ENCODE results near the gene KCNIP2. TPM values are rescaled to one million over a fixed set of nuclear protein-coding genes. Genes with fewer than 3 reads are reported as not detected.

The KCNIP2 gene
- total and polyA plus RNA-seq, 11 donors = 85.1 to 862 (median 214) TPM

GRCh38 chr10:101848894-101849351, 5.3 kb upstream of the KCNIP2 start:
- Histone ChIP-seq H3K27me3 (no peaks in the 10 kb centered on the region), H3K4me1 (peaks cover 0 to 68% (median 32%) of the 10 kb centered on the region in 12 donors), H3K9me3 (no peaks in the 10 kb centered on the region), H3K36me3 (peaks cover 0 to 46% (median 32%) of the 10 kb centered on the region in 9 donors), H3K4me3 (no peak overlapping the region), H3K27ac (peak overlapping the region in 1 of 12 donors; percentile 53)
- intact Hi-C loops (cut with DNase I) = no loop called here
- no peak for ATAC-seq
- TF ChIP-seq POLR2A (IDR thresholded peaks at IDR 0.05) = no peak
- TF ChIP-seq CTCF (IDR thresholded peaks at IDR 0.05) = no peak
- WGBS, 4 donors = 61 to 71% (median 68%) methylated on average over 3 of the region's 3 CpGs
- DNase-seq = no peak

DNA sequence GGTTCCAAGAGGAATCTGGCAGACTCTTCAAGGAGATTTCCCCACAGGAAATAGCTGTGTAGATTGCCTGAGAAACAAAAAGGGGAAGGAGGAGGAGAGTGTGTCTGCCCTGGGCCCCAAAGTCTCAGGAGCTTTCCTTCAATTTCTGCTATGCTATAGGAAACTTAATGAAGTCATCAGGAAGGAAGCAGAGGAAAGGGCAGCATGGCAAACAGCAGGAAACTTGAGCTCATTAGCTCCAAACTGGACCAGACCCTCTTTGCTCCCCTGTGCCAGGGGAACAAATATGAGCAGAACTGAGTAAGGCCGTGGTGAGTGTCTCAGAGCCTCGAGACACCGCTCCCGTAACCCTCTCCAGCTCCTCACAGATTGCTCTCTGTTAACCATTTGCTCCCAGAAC, 4.8 kb upstream of the KCNIP2 start:
- intact Hi-C loops (cut with DNase I) = no loop called here
- peaks cover 0 to 46% (median 32%) of the 10 kb centered on the region in 9 donors for H3K36me3 ChIP-seq
- H3K4me3 ChIP-seq = no peak overlapping the region
- no peaks in the 10 kb centered on the region for H3K27me3 ChIP-seq
- H3K4me1 ChIP-seq = peaks cover 0 to 69% (median 32%) of the 10 kb centered on the region in 12 donors
- peak overlapping the region in 1 of 12 donors; percentile 53 for H3K27ac ChIP-seq
- DNase-seq = no peak
- WGBS, 4 donors = 48 to 59% (median 54%) methylated on average over 4 of the region's 4 CpGs
- ATAC-seq = no peak
- H3K9me3 ChIP-seq = no peaks in the 10 kb centered on the region
- TF ChIP-seq POLR2A (IDR thresholded peaks at IDR 0.05) (no peak), CTCF (IDR thresholded peaks at IDR 0.05) (no peak)

DNA sequence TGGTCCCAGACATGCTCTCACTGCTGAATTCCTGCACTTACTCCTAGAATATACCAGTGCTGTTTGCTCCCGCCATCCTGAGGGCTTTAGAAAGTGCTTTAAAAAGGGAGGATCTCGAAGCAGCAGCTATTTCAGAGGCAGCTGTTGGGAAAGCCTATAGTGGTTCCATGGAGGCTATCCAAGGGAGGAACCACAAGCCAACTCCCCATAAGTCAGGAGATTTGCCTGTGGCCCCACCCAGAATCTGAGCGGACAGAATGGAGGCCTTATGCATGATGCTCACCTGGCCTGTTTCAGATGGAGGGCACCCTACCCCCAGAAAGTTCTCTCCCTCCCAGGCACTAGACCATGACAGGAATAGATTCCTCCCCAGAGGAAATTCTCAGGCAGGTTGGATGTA, 2.3 kb upstream of the KCNIP2 start:
- no peak for ATAC-seq
- Histone ChIP-seq H3K4me1 (peaks cover 0 to 67% (median 31%) of the 10 kb centered on the region in 12 donors), H3K4me3 (no peak overlapping the region), H3K9me3 (no peaks in the 10 kb centered on the region), H3K27ac (no peak overlapping the region), H3K36me3 (peaks cover 0 to 46% (median 32%) of the 10 kb centered on the region in 9 donors), H3K27me3 (no peaks in the 10 kb centered on the region)
- WGBS, 4 donors = 92 to 97% (median 93%) methylated on average over 3 of the region's 3 CpGs
- intact Hi-C loops (cut with DNase I) = loop anchor here in 1 of 10 donors (2.0 kb wide), 1 partner anchor 37 kb away; no protein-coding TSS in a partner anchor
- TF ChIP-seq POLR2A (IDR thresholded peaks at IDR 0.05) (no peak), CTCF (IDR thresholded peaks at IDR 0.05) (no peak)
- no peak for DNase-seq

DNA sequence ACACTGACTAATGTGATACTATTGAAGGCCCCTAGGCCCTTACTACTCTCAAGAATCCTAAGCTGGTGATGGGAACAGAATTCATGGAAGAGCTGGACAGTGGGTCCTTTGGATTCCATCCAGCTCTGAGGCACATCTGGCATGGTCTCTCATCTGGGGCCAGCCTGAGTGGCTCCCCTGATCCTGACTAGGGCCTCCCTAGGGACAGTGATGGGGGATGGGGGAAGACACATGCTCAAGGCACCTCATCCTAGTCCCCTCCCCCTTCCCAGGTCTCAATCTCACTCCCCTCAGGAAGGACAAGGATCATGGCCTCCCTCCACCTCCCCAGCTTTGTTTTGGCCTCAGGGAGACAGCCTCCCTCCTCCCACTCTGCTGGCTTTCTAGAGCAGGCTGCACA, 1.8 kb downstream of the KCNIP2 start:
- peaks cover 0 to 75% (median 27%) of the 10 kb centered on the region in 12 donors for H3K4me1 ChIP-seq
- TF ChIP-seq CTCF (IDR thresholded peaks at IDR 0.05) = no peak
- TF ChIP-seq POLR2A (IDR thresholded peaks at IDR 0.05) = no peak
- peaks cover 0 to 21% (median 11%) of the 10 kb centered on the region in 9 donors for H3K36me3 ChIP-seq
- H3K4me3 ChIP-seq = peak overlapping the region in 4 of 12 donors; percentile 2 to 62 (median 58)
- intact Hi-C loops (cut with DNase I) = loop anchor here in 8 of 10 donors (2.0 to 5.0 kb wide), 8 partner anchors 40 to 231 kb away; partner anchors contain the start of gene HPS6 (in 1 of the 8)
- no peaks in the 10 kb centered on the region for H3K9me3 ChIP-seq
- no peaks in the 10 kb centered on the region for H3K27me3 ChIP-seq
- no peak for ATAC-seq
- DNase-seq = no peak
- H3K27ac ChIP-seq = no peak overlapping the region
